ENCODE results near the gene ZNF487.

The ZNF487 gene

GRCh38 chr10:43471146-43471545, 34.2 kb downstream of the ZNF487 start:
- in situ Hi-C loops (cut with HindIII; ENCODE audit: low pct_ligation_motif_present, low sequenced_read_pairs), result no loop called here
- no peak for DNase-seq
- Histone ChIP-seq H3K27me3 (replicated peaks) (no peaks in the 10 kb centered on the region), H3K36me3 (replicated peaks) (no peaks in the 10 kb centered on the region), H3K27ac (no peak overlapping the region), H3K4me3 (ENCODE audit: low read depth, low read length) (no peak overlapping the region)
- no peak for TF ChIP-seq CTCF (IDR thresholded peaks at IDR 0.05; ENCODE audit: low read depth, low read length, missing control alignments)

GRCh38 chr10:43471935-43472720, 35.2 kb downstream of the ZNF487 start:
- TF ChIP-seq CTCF (IDR thresholded peaks at IDR 0.05; ENCODE audit: low read depth, low read length, missing control alignments), result no peak
- Histone ChIP-seq H3K36me3 (replicated peaks) (no peaks in the 10 kb centered on the region), H3K27me3 (replicated peaks) (no peaks in the 10 kb centered on the region), H3K27ac (no peak overlapping the region), H3K4me3 (ENCODE audit: low read depth, low read length) (no peak overlapping the region)
- no peak for DNase-seq
- in situ Hi-C loops (cut with HindIII; ENCODE audit: low pct_ligation_motif_present, low sequenced_read_pairs), result no loop called here

GRCh38 chr10:43479275-43479674, 42.4 kb downstream of the ZNF487 start:
- in situ Hi-C loops (cut with HindIII; ENCODE audit: low pct_ligation_motif_present, low sequenced_read_pairs), result no loop called here
- Histone ChIP-seq H3K27me3 (replicated peaks) (no peaks in the 10 kb centered on the region), H3K36me3 (replicated peaks) (no peaks in the 10 kb centered on the region), H3K4me3 (ENCODE audit: low read depth, low read length) (no peak overlapping the region), H3K27ac (no peak overlapping the region)
- no peak for TF ChIP-seq CTCF (IDR thresholded peaks at IDR 0.05; ENCODE audit: low read depth, low read length, missing control alignments)
- no peak for DNase-seq

DNA sequence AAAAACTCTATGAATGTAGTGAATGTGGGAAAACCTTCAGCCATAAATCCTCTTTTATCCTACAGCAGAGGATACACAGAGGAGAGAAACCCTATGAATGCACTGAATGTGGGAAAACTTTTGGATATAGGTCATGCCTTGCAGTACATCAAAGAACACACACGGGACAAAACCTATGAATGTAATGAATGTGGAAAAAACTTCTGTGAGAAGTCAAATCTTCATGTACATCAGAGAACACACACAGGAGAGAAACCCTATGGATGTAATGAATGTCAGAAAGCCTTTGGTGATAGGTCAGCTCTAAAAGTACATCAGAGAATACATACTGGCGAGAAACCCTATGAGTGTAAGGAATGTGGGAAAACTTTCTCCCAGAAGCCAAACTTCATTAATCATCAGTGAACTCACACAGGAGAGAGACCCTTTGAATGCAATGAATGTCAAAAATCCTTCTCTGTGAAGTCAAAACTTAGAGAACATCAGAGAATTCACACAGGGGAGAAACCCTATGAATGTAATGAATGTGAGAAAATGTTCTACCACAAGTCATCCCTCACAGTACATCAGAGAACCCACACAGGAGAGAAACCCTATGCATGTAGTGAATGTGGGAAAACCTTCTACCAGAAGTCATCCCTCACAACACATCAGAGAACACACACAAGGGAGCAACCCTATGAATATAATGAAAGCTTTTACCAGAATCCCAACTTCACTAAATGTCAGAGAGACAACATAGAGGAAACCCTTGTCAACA, 45.6 kb downstream of the ZNF487 start:
- TF ChIP-seq CTCF (IDR thresholded peaks at IDR 0.05; ENCODE audit: low read depth, low read length, missing control alignments), result no peak
- no peak for DNase-seq
- in situ Hi-C loops (cut with HindIII; ENCODE audit: low pct_ligation_motif_present, low sequenced_read_pairs), result no loop called here
- no peak overlapping the region for H3K4me3 ChIP-seq (ENCODE audit: low read depth, low read length)
- H3K27me3 ChIP-seq (replicated peaks), result no peaks in the 10 kb centered on the region
- H3K27ac ChIP-seq, result no peak overlapping the region
- no peaks in the 10 kb centered on the region for H3K36me3 ChIP-seq (replicated peaks)

- no peak for DNase-seq
- no peak overlapping the region for H3K4me3 ChIP-seq (ENCODE audit: low read depth, low read length)
- no peak overlapping the region for H3K27ac ChIP-seq
- in situ Hi-C loops (cut with HindIII; ENCODE audit: low pct_ligation_motif_present, low sequenced_read_pairs), result no loop called here
- TF ChIP-seq CTCF (IDR thresholded peaks at IDR 0.05; ENCODE audit: low read depth, low read length, missing control alignments), result no peak
- H3K27me3 ChIP-seq (replicated peaks), result no peaks in the 10 kb centered on the region
- H3K36me3 ChIP-seq (replicated peaks), result no peaks in the 10 kb centered on the region
Measured at GRCh38 chr10:43491855-43492254, 54.9 kb downstream of the ZNF487 start.

Measured in brain microvascular endothelial cell (primary cell).